GM12878 (cell line): ENCODE measurements around the gene MYH6. TPM values are rescaled to one million over a fixed set of nuclear protein-coding genes. Genes with fewer than 3 reads are reported as not detected.

ENCODE experiments used
- ATAC-seq: fragments of 200-7000 bp; cut with Tn5 transposase; 3 replicates; pipeline ENCODE4 v1.9.1; 2020; ENCODE audit warnings: mild to moderate bottlenecking, moderate library complexity
- BruUV-seq: library from RNA; stranded (reverse); fragments of 400-500 nt; replicated peaks from 2 replicates; lab custom pipeline; 2021; lab: Mats Ljungman, UMichigan
- CTCF ChIA-PET: fragments of 300-600 bp; sonication (Branson Sonifier 250); formaldehyde crosslinking; extraction: SDS; loops from one replicate; lab custom pipeline; 2021; ENCODE audit warnings: inconsistent platforms; lab: Yijun Ruan, JAX
- POLR2A ChIA-PET: fragments of 350-600 bp; formaldehyde crosslinking; extraction: SDS; loops from one replicate; lab custom pipeline; 2021; ENCODE audit warnings: inconsistent platforms; lab: Charles Lee
- RAD21 ChIA-PET: fragments of 300-600 bp; sonication (Branson Sonifier 250); formaldehyde crosslinking; loops from one replicate; lab custom pipeline; 2023; ENCODE audit warnings: antibody characterized with exemption; ENCODE audit not compliant: unreplicated experiment; lab: Charles Lee
- SMC1A ChIA-PET: fragments of 300-600 bp; sonication (Branson Sonifier 250); formaldehyde crosslinking; loops from one replicate; lab custom pipeline; 2023; ENCODE audit not compliant: unreplicated experiment, uncharacterized antibody; lab: Charles Lee
- DNase-seq: peaks from one replicate; pipeline ENCODE4 v3.0.0-alpha.2; 2011; ENCODE audit warnings: low read depth, low spot score
- FAIRE-seq: peaks from 3 replicates; lab custom pipeline; 2011; peaks lifted over from hg19 to GRCh38; lab: Jason Lieb, UNC
- H2AFZ ChIP-seq: 2 replicates; pipeline ENCODE4 v1.6.0; 2011; ENCODE audit warnings: low read depth, low read length, control low read depth; ENCODE audit not compliant: control insufficient read depth
- H3K27ac ChIP-seq: 2 replicates; pipeline ENCODE4 v1.5.1; 2011; ENCODE audit warnings: control low read depth; ENCODE audit not compliant: control insufficient read depth, insufficient read depth
- H3K27me3 ChIP-seq, 2 experiments: replicated peaks in 1 of 2; 2 replicates each; pipeline versions ENCODE4 v1.6.0 to v1.6.1; 2011; ENCODE audit warnings: low read length in 1 of 2; ENCODE audit not compliant: control insufficient read depth in 2 of 2, insufficient read depth in 2 of 2
- H3K36me3 ChIP-seq, 2 experiments: 2 replicates each; pipeline ENCODE4 v1.5.1; 2011; ENCODE audit warnings: low read length in 1 of 2; ENCODE audit not compliant: control insufficient read depth in 2 of 2, insufficient read depth in 2 of 2
- H3K4me1 ChIP-seq: 2 replicates; pipeline ENCODE4 v1.6.1; 2011; ENCODE audit warnings: mild to moderate bottlenecking, low read length, moderate library complexity, mixed read lengths; ENCODE audit not compliant: control insufficient read depth, insufficient read depth
- H3K4me2 ChIP-seq: 2 replicates; pipeline ENCODE4 v1.6.0; 2011; ENCODE audit warnings: control low read depth; ENCODE audit not compliant: control insufficient read depth, insufficient read depth
- H3K4me3 ChIP-seq: fragments of 200-600 bp; sonication (generic); 2 replicates; pipeline ENCODE4 v1.5.1; 2016
- H3K79me2 ChIP-seq: 2 replicates; pipeline ENCODE4 v1.6.0; 2011; ENCODE audit warnings: low read length; ENCODE audit not compliant: control insufficient read depth, insufficient read depth
- H3K9ac ChIP-seq: 2 replicates; pipeline ENCODE4 v1.8.0; 2011; ENCODE audit warnings: low read length, control low read depth, mixed read lengths; ENCODE audit not compliant: control insufficient read depth, insufficient read depth
- H3K9me3 ChIP-seq: replicated peaks from 3 replicates; pipeline ENCODE4 v1.5.1; 2011; ENCODE audit warnings: mild to moderate bottlenecking, low read length; ENCODE audit not compliant: control insufficient read depth, insufficient read depth
- H4K20me1 ChIP-seq: 2 replicates; pipeline ENCODE4 v1.6.0; 2011; ENCODE audit not compliant: control insufficient read depth, insufficient read depth
- BCL3 ChIP-seq: IDR thresholded peaks from 2 replicates; pipeline ENCODE4 v1.6.1; 2011; ENCODE audit warnings: borderline replicate concordance, low read depth, mild to moderate bottlenecking, moderate library complexity, low read length; ENCODE audit not compliant: insufficient read depth, poor library complexity, severe bottlenecking
- BRCA1 ChIP-seq: IDR thresholded peaks from 2 replicates; pipeline ENCODE4 v1.6.1; 2011; ENCODE audit warnings: low read depth, low read length, improper control_type of control experiment
- CHD4 ChIP-seq: fragments of 200-600 bp; sonication (generic); IDR thresholded peaks from 2 replicates; pipeline ENCODE4 v1.6.1; 2016; ENCODE audit warnings: mild to moderate bottlenecking
- EED ChIP-seq: sonication (generic); IDR thresholded peaks from 2 replicates; pipeline ENCODE4 v1.6.1; 2016; ENCODE audit warnings: antibody characterized with exemption, low read depth
- EP300 ChIP-seq, 2 experiments: fragments of 150-350 bp in 1 of 2; IDR thresholded peaks; 2 replicates each; pipeline ENCODE4 v1.6.1; 2011 to 2012; ENCODE audit warnings: low read depth in 2 of 2, low read length in 2 of 2, borderline replicate concordance in 1 of 2, improper control_type of control experiment in 1 of 2, inconsistent platforms in 1 of 2; ENCODE audit not compliant: control insufficient read depth in 1 of 2
- FOXM1 ChIP-seq: IDR thresholded peaks from 2 replicates; pipeline ENCODE4 v1.6.1; 2012; ENCODE audit warnings: low read depth, mild to moderate bottlenecking, inconsistent platforms, low read length, moderate library complexity
- HDAC2 ChIP-seq: fragments of 200-600 bp; sonication (generic); IDR thresholded peaks from 2 replicates; pipeline ENCODE4 v1.6.1; 2017
- JUNB ChIP-seq: IDR thresholded peaks from 2 replicates; pipeline ENCODE4 v1.6.1; 2016; ENCODE audit warnings: antibody characterized with exemption, mild to moderate bottlenecking
- JUND ChIP-seq: IDR thresholded peaks from 2 replicates; pipeline ENCODE4 v1.6.1; 2012; ENCODE audit warnings: low read depth, mild to moderate bottlenecking, low read length, improper control_type of control experiment, moderate library complexity
- MYC ChIP-seq: IDR thresholded peaks from 2 replicates; pipeline ENCODE4 v1.6.1; 2011; ENCODE audit warnings: mild to moderate bottlenecking, low read length, moderate library complexity, inconsistent platforms; ENCODE audit not compliant: insufficient read depth, insufficient replicate concordance, insufficient read length, severe bottlenecking
- NFIC ChIP-seq: IDR thresholded peaks from 2 replicates; pipeline ENCODE4 v1.6.1; 2012; ENCODE audit warnings: low read depth, mild to moderate bottlenecking, inconsistent platforms, low read length, moderate library complexity
- PML ChIP-seq: IDR thresholded peaks from 2 replicates; pipeline ENCODE4 v1.6.1; 2012; ENCODE audit warnings: low read length, inconsistent platforms
- STAT3 ChIP-seq: IDR thresholded peaks from 2 replicates; pipeline ENCODE4 v1.6.1; 2011; ENCODE audit warnings: low read depth, low read length, improper control_type of control experiment
- TARDBP ChIP-seq: IDR thresholded peaks from 2 replicates; pipeline ENCODE4 v1.6.1; 2016; ENCODE audit warnings: borderline replicate concordance
- WRNIP1 ChIP-seq: IDR thresholded peaks from 2 replicates; pipeline ENCODE4 v1.6.1; 2011; ENCODE audit warnings: low read depth, low read length, improper control_type of control experiment, borderline replicate concordance
- WGBS: methylation state at CpG from one replicate; pipeline ENCODE4 v1.1.6; 2016; ENCODE audit warnings: low lambda C conversion rate; ENCODE audit not compliant: insufficient replicate concordance, insufficient coverage; ENCODE audit errors: missing lambda C conversion rate; 5-methylcytosine and 5-hydroxymethylcytosine counted together
- in situ Hi-C: fragments of 300-500 bp; cut with MboI; formaldehyde crosslinking; loops from 9 replicates; pipeline ENCODE4 v1.14.3; 2018; ENCODE audit warnings: mixed read lengths
- intact Hi-C: fragments of 100-400 bp; cut with micrococcal nuclease; formaldehyde crosslinking; loops from one replicate; pipeline ENCODE4 v1.14.2; 2022; ENCODE audit not compliant: unreplicated experiment
- polyA plus RNA-seq, 11 experiments: library from polyadenylated mRNA; depleted of rRNA in 4 of 11; unstranded in 6 of 11; stranded (reverse) in 5 of 11; fragments of >200 nt; fragmentation: Nextera tagmentation in 4 of 11; fragmentation: Illumina TruSeq in 1 of 11; extraction: Ambion mirVana in 4 of 11; extraction: Trizol in 1 of 11; gene quantifications; 1 replicate in 1 of 11; 2 replicates in 10 of 11; pipeline versions ENCODE4 v1.2.1 to v1.2.3, GENCODE V29; 2011 to 2016; ENCODE audit warnings: inconsistent platforms in 2 of 11, missing spikeins in 2 of 11, low read depth in 1 of 11
- total RNA-seq, 4 experiments: library from RNA; depleted of rRNA in 3 of 4; stranded (reverse); fragments of >200 nt in 3 of 4; fragmentation: Illumina TruSeq in 1 of 4; extraction: Trizol in 1 of 4; gene quantifications; 2 replicates each; pipeline versions ENCODE4 v1.2.1 to v1.2.3, GENCODE V29; 2013 to 2021

Gene MYH6
- total and polyA plus RNA-seq, 10 of the 15 experiments (the other 5 are each of a cell fraction or from before 2014, with no cell fraction given), result 0.01 to 0.84 (median 0.05) TPM; not detected in 7

GRCh38 chr14:23399591-23399990, 8.5 kb downstream of the MYH6 start (continued):
- TF ChIP-seq HDAC2, result no peak
- no peak for TF ChIP-seq CHD4
- TF ChIP-seq TARDBP, result no peak

- FAIRE-seq (no peak), ATAC-seq (no peak), DNase-seq (no peak)
- RAD21 ChIA-PET, result no interaction called here
- no peaks in the 10 kb centered on the region; a peak in 2 of 4 replicates for H3K27me3 ChIP-seq
- intact Hi-C loops (no loop called here), in situ Hi-C loops (no loop called here)
- H3K36me3 ChIP-seq, result no peaks in the 10 kb centered on the region
- H3K79me2 ChIP-seq, result no peaks in the 10 kb centered on the region
- H3K4me2 ChIP-seq, result no peak overlapping the region
- no TSS peak for BruUV-seq
- no peaks in the 10 kb centered on the region for H3K4me1 ChIP-seq
- no peak for TF ChIP-seq EED
- no peak for TF ChIP-seq NFIC
- TF ChIP-seq MYC, result no peak
- no peak for TF ChIP-seq STAT3
- no peak for TF ChIP-seq BCL3
- TF ChIP-seq WRNIP1, result no peak
- TF ChIP-seq BRCA1, result no peak
- no peak for TF ChIP-seq PML
- no peak for TF ChIP-seq FOXM1
- TF ChIP-seq JUNB, result no peak
- TF ChIP-seq JUND, result no peak
- no peak for TF ChIP-seq EP300 (IDR thresholded peaks at IDR 0.05; ENCODE audit: borderline replicate concordance in 1 of 2, control insufficient read depth in 1 of 2, low read depth in 2 of 2, low read length in 2 of 2)
- no peaks in the 10 kb centered on the region for H3K9me3 ChIP-seq
- no peak overlapping the region for H3K4me3 ChIP-seq
- no peak overlapping the region for H3K9ac ChIP-seq
- 71% methylated on average over 3 of the region's 3 CpGs for WGBS
- POLR2A ChIA-PET, result no interaction called here
- no peak overlapping the region for H3K27ac ChIP-seq
- CTCF ChIA-PET, result no interaction called here
- SMC1A ChIA-PET, result no interaction called here
- no peaks in the 10 kb centered on the region for H4K20me1 ChIP-seq
- H2AFZ ChIP-seq, result no peak overlapping the region
Observed at GRCh38 chr14:23399136-23399535, 8.9 kb downstream of the MYH6 start.
